ENCODE results near the gene SMURF2.
"Not testable (repeated sequence)": the region's sequence is repeated elsewhere in the genome, so short reads cannot be mapped to it uniquely, and the experiment has no call there.

Gene SMURF2

GRCh38 chr17:64596439-64596838, 65.7 kb downstream of the SMURF2 start:
- DNase-seq (ENCODE audit: low read depth): no peak

GRCh38 chr17:64591944-64592343, 70.2 kb downstream of the SMURF2 start:
- no peak for DNase-seq (ENCODE audit: low read depth)

- DNase-seq (ENCODE audit: low read depth): no peak
These were observed 77.0 kb downstream of the SMURF2 start for GRCh38 chr17:64585146-64585545.

- no peak for DNase-seq (ENCODE audit: low read depth)
These were observed 79.1 kb downstream of the SMURF2 start for GRCh38 chr17:64583038-64583437.

- DNase-seq (ENCODE audit: low read depth): no peak
These were observed 81.5 kb downstream of the SMURF2 start for GRCh38 chr17:64580384-64581315.

GRCh38 chr17:64579917-64580316, 82.2 kb downstream of the SMURF2 start:
- no peak for DNase-seq (ENCODE audit: low read depth)

GRCh38 chr17:64577025-64577424, 85.1 kb downstream of the SMURF2 start:
- not testable (repeated sequence) for DNase-seq (ENCODE audit: low read depth)

- no peak for DNase-seq (ENCODE audit: low read depth)
These were observed 86.7 kb downstream of the SMURF2 start for GRCh38 chr17:64575431-64575830.

- DNase-seq (ENCODE audit: low read depth): no peak
These were observed 87.5 kb downstream of the SMURF2 start for GRCh38 chr17:64574646-64575045.

- no peak for DNase-seq (ENCODE audit: low read depth)
These were observed 88.9 kb downstream of the SMURF2 start for GRCh38 chr17:64573214-64573613.

- no peak for DNase-seq (ENCODE audit: low read depth)
These were observed 89.4 kb downstream of the SMURF2 start for GRCh38 chr17:64572682-64573154.

- DNase-seq (ENCODE audit: low read depth): no peak
These were observed 90.4 kb downstream of the SMURF2 start for GRCh38 chr17:64571746-64572145.

- no peak for DNase-seq (ENCODE audit: low read depth)
These were observed 96.5 kb downstream of the SMURF2 start for GRCh38 chr17:64565563-64565962.

- no peak for DNase-seq (ENCODE audit: low read depth)
These were observed 98.0 kb downstream of the SMURF2 start for GRCh38 chr17:64564098-64564497.

- no peak for DNase-seq (ENCODE audit: low read depth)
These were observed 106.8 kb downstream of the SMURF2 start for GRCh38 chr17:64555281-64555680.

GRCh38 chr17:64554028-64554637, 108.0 kb downstream of the SMURF2 start:
- DNase-seq (ENCODE audit: low read depth): no peak

- no peak for DNase-seq (ENCODE audit: low read depth)
These were observed 110.6 kb downstream of the SMURF2 start for GRCh38 chr17:64551461-64551860.

- DNase-seq (ENCODE audit: low read depth): no peak
These were observed 114.8 kb downstream of the SMURF2 start for GRCh38 chr17:64547319-64547718.

- no peak for DNase-seq (ENCODE audit: low read depth)
These were observed 115.4 kb downstream of the SMURF2 start for GRCh38 chr17:64546716-64547115.

GRCh38 chr17:64544742-64545141, 117.4 kb downstream of the SMURF2 start:
- DNase-seq (ENCODE audit: low read depth): no peak

- no peak for DNase-seq (ENCODE audit: low read depth)
These were observed 121.9 kb downstream of the SMURF2 start for GRCh38 chr17:64540118-64540776.

GRCh38 chr17:64538508-64539130, 123.5 kb downstream of the SMURF2 start:
- no peak for DNase-seq (ENCODE audit: low read depth)
